HCT116 (cell line): ENCODE results near the gene KLHL17. TPM values are rescaled to one million over a fixed set of nuclear protein-coding genes. Genes with fewer than 3 reads are reported as not detected.
A peak's percentile ranks its signal among the peaks of the same experiment; 100 is the strongest.

Experiments used
- ATAC-seq: fragments of 200-7000 bp; cut with Tn5 transposase; 2 replicates; pipeline ENCODE4 v1.9.1; 2020; ENCODE audit warnings: mild to moderate bottlenecking, moderate library complexity
- BruUV-seq: library from RNA; stranded (reverse); fragments of 400-500 nt; replicated peaks from 2 replicates; lab custom pipeline; 2021; lab: Mats Ljungman, UMichigan
- CTCF ChIA-PET: fragments of 300-600 bp; sonication (Branson Sonifier 250); formaldehyde crosslinking; loops from one replicate; lab custom pipeline; 2021; ENCODE audit warnings: antibody characterized with exemption; lab: Charles Lee
- POLR2A ChIA-PET: fragments of 300-600, 350-600 bp; sonication (Branson Sonifier 250); formaldehyde crosslinking; loops from one replicate; lab custom pipeline; 2021; ENCODE audit warnings: antibody characterized with exemption; lab: Charles Lee
- RAD21 ChIA-PET, 2 experiments: fragments of 300-600 bp; sonication (Branson Sonifier 250); formaldehyde crosslinking; loops; one replicate each; lab custom pipeline; 2023; ENCODE audit warnings: low total read pairs in 2 of 2; ENCODE audit not compliant: uncharacterized antibody in 2 of 2, unreplicated experiment in 2 of 2, low non-redundant PET in 1 of 2; lab: Charles Lee
- DNase-seq: peaks from one replicate; pipeline ENCODE4 v3.0.0-alpha.2; 2010; ENCODE audit warnings: low read depth, low spot score
- H2AFZ ChIP-seq: fragments of 200-600 bp; shearing (Covaris generic), sonication (generic); 2 replicates; pipeline ENCODE4 v1.6.1; 2017; ENCODE audit warnings: low read depth, mixed run types, mixed read lengths, antibody characterized with exemption, low read length; ENCODE audit not compliant: poor library complexity, severe bottlenecking
- H3K27ac ChIP-seq: 2 replicates; pipeline ENCODE4 v1.5.1; 2012; ENCODE audit warnings: low read depth, low read length
- H3K27me3 ChIP-seq: fragments of 200-600 bp; sonication (generic); 2 replicates; pipeline ENCODE4 v1.6.1; 2016; ENCODE audit warnings: mixed run types, low read length, mixed read lengths; ENCODE audit not compliant: insufficient read depth
- H3K36me3 ChIP-seq, 2 experiments: fragments of 200-500 bp in 1 of 2; fragments of 200-600 bp in 1 of 2; sonication (Bioruptor generic) in 1 of 2; sonication (generic) in 1 of 2; 2 replicates each; pipeline versions ENCODE4 v1.5.1 to v1.6.1; 2014 to 2016; ENCODE audit warnings: low read length in 2 of 2, inconsistent platforms in 1 of 2, mixed read lengths in 1 of 2, mixed run types in 1 of 2; ENCODE audit not compliant: insufficient read depth in 2 of 2, control insufficient read depth in 1 of 2
- H3K4me1 ChIP-seq, 2 experiments: fragments of 200-600 bp in 1 of 2; sonication (generic) in 1 of 2; 2 replicates each; pipeline versions ENCODE4 v1.5.1 to v1.6.1; 2012 to 2017; ENCODE audit warnings: low read length in 2 of 2, inconsistent platforms in 1 of 2, mild to moderate bottlenecking in 1 of 2, mixed read lengths in 1 of 2, mixed run types in 1 of 2, moderate library complexity in 1 of 2; ENCODE audit not compliant: insufficient read depth in 2 of 2, control insufficient read depth in 1 of 2
- H3K4me2 ChIP-seq: fragments of 200-600 bp; sonication (generic); 2 replicates; pipeline ENCODE4 v1.6.1; 2017; ENCODE audit warnings: mixed run types, low read length, mixed read lengths
- H3K4me3 ChIP-seq, 2 experiments: fragments of 200-600 bp in 1 of 2; sonication (generic) in 1 of 2; replicated peaks in 1 of 2; 2 replicates each; pipeline ENCODE4 v1.5.1; 2011 to 2016; ENCODE audit warnings: low read length in 2 of 2, control low read depth in 1 of 2, low read depth in 1 of 2, mild to moderate bottlenecking in 1 of 2, mixed read lengths in 1 of 2, mixed run types in 1 of 2
- H3K79me2 ChIP-seq: fragments of 200-600 bp; sonication (generic); 2 replicates; pipeline ENCODE4 v1.6.1; 2017; ENCODE audit warnings: mild to moderate bottlenecking, mixed run types, low read length, moderate library complexity, mixed read lengths; ENCODE audit not compliant: insufficient read depth
- H3K9ac ChIP-seq: fragments of 200-600 bp; sonication (generic); 2 replicates; pipeline ENCODE4 v1.6.1; 2016; ENCODE audit warnings: low read length, mixed read lengths
- H3K9me2 ChIP-seq: fragments of 200-600 bp; sonication (generic), shearing (Covaris generic); 2 replicates; pipeline ENCODE4 v1.6.1; 2017; ENCODE audit warnings: mixed run types, mild to moderate bottlenecking, moderate library complexity; ENCODE audit not compliant: insufficient read depth
- H3K9me3 ChIP-seq, 2 experiments: fragments of 200-500 bp in 1 of 2; fragments of 200-600 bp in 1 of 2; sonication (Bioruptor generic) in 1 of 2; sonication (generic) in 1 of 2; 2 replicates each; pipeline ENCODE4 v1.6.1; 2014 to 2017; ENCODE audit warnings: low read length in 2 of 2, mixed read lengths in 2 of 2, inconsistent platforms in 1 of 2, low read depth in 1 of 2, mild to moderate bottlenecking in 1 of 2, mixed run types in 1 of 2, moderate library complexity in 1 of 2; ENCODE audit not compliant: control insufficient read depth in 1 of 2, insufficient read depth in 1 of 2
- H4K20me1 ChIP-seq: fragments of 200-600 bp; sonication (generic), shearing (Covaris generic); 2 replicates; pipeline ENCODE4 v1.6.1; 2017; ENCODE audit warnings: mixed run types, mild to moderate bottlenecking, moderate library complexity; ENCODE audit not compliant: insufficient read depth
- CBX3 ChIP-seq: IDR thresholded peaks from 2 replicates; pipeline ENCODE4 v1.6.1; 2012; ENCODE audit warnings: low read depth
- CEBPB ChIP-seq: IDR thresholded peaks from 2 replicates; pipeline ENCODE4 v1.6.1; 2012; ENCODE audit warnings: low read depth
- ELF1 ChIP-seq: IDR thresholded peaks from 2 replicates; pipeline ENCODE4 v1.6.1; 2012; ENCODE audit warnings: low read depth, borderline replicate concordance
- JUND ChIP-seq: IDR thresholded peaks from 2 replicates; pipeline ENCODE4 v1.6.1; 2012
- POLR2AphosphoS5 ChIP-seq: IDR thresholded peaks from 2 replicates; pipeline ENCODE4 v1.6.1; 2011; ENCODE audit warnings: mild to moderate bottlenecking, low read depth, low read length, moderate library complexity
- TCF7L2 ChIP-seq: IDR thresholded peaks from 2 replicates; pipeline ENCODE4 v1.7.0; 2011; ENCODE audit warnings: borderline replicate concordance, inconsistent platforms; ENCODE audit not compliant: insufficient read depth, insufficient read length; ENCODE audit errors: extremely low read depth
- ZFX ChIP-seq: fragments of 450-650 bp; IDR thresholded peaks from 2 replicates; pipeline ENCODE4 v1.6.1; 2017
- intact Hi-C: fragments of 100-400 bp; cut with micrococcal nuclease; formaldehyde crosslinking; loops from 2 replicates; pipeline ENCODE4 v1.10.0; 2022
- total RNA-seq: library from RNA; stranded (reverse); gene quantifications from one replicate; pipeline ENCODE4 v1.2.1, GENCODE V29; 2021; ENCODE audit not compliant: unreplicated experiment
- TF ChIP-seq, protein P1 (sequence below): IDR thresholded peaks from 2 replicates; pipeline ENCODE4 v1.6.1; 2011; ENCODE audit warnings: mild to moderate bottlenecking, low read length, moderate library complexity; ENCODE audit not compliant: insufficient replicate concordance; ENCODE audit errors: extremely low read depth
- TF ChIP-seq, protein P2 (sequence below): IDR thresholded peaks from 2 replicates; pipeline ENCODE4 v1.6.1; 2012; ENCODE audit warnings: low read depth

The KLHL17 gene
- total RNA-seq, 1 experiment from 2014 or later, result 100.0 TPM

DNA sequence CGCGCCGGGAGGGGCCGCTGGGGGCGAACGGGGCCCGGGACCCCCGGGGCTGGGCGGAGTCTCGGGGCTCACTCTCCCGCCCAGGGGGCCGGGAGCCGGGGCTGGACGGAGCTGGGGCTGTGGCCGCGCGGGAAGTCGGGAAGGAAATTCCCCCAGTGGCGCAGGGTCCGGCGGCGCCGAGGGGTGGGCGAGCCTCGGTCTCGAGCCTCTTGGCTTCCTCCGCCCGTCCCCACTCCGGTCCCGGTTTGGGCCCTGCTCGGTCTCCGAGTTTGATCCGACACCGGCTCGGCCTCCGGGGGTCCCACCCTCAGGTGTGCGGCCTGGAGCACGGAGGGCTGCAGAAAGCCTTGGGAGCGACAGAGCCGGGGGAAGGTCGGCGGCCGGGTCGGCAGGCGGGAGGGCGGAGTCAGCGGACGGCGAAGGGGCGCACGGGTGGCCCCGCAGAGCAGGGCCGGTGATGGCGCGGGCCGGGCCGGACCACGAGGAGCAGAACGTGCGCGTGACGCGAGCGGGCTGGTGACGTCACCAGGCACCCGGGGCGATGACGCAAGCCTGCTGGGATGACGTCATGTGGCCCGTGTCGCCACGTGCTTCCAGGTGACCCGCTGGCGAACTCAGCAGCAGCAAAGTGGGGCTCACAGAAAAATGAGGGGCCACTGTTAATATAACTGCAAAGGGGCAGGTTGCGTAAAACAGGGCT lies 40.1 kb downstream of the KLHL17 start:
- Histone ChIP-seq H3K4me1 (peaks cover 22 to 71% of the 10 kb centered on the region in 2 experiments), H3K27me3 (no peaks in the 10 kb centered on the region), H3K9ac (peak overlapping the region; percentile 100), H3K9me3 (no peaks in the 10 kb centered on the region), H2AFZ (no peak overlapping the region), H3K27ac (peak overlapping the region; percentile 99), H3K9me2 (no peaks in the 10 kb centered on the region), H4K20me1 (peaks cover 8% of the 10 kb centered on the region; the same call in 1 of the 2 replicates), H3K36me3 (no peaks in the 10 kb centered on the region), H3K79me2 (peaks cover 29% of the 10 kb centered on the region), H3K4me2 (peak overlapping the region; percentile 98), H3K4me3 (peak overlapping the region; percentile 64 to 83)
- DNase-seq (peak; percentile 87), ATAC-seq (peak; percentile 55)
- POLR2A ChIA-PET, result interaction anchor here (1.0 to 1.5 kb wide), 4 partner anchors 13 to 34 kb away, joined by 3 to 5 read pairs (median 3); partner anchors contain the start of genes ISG15 and PLEKHN1
- intact Hi-C loops, result loop anchor here (2.0 to 5.0 kb wide), 2 partner anchors 16 to 67 kb away; no protein-coding TSS in a partner anchor
- RAD21 ChIA-PET, result no interaction called here
- TF ChIP-seq CBX3 (no peak), TCF7L2 (peak; percentile 42), ZFX (peak; percentile 75), JUND (no peak), POLR2AphosphoS5 (peak; percentile 70), CEBPB (no peak), ELF1 (no peak)
- TF ChIP-seq, protein P1, sequence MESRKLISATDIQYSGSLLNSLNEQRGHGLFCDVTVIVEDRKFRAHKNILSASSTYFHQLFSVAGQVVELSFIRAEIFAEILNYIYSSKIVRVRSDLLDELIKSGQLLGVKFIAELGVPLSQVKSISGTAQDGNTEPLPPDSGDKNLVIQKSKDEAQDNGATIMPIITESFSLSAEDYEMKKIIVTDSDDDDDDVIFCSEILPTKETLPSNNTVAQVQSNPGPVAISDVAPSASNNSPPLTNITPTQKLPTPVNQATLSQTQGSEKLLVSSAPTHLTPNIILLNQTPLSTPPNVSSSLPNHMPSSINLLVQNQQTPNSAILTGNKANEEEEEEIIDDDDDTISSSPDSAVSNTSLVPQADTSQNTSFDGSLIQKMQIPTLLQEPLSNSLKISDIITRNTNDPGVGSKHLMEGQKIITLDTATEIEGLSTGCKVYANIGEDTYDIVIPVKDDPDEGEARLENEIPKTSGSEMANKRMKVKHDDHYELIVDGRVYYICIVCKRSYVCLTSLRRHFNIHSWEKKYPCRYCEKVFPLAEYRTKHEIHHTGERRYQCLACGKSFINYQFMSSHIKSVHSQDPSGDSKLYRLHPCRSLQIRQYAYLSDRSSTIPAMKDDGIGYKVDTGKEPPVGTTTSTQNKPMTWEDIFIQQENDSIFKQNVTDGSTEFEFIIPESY, result peak; percentile 25
- TF ChIP-seq, protein P2, sequence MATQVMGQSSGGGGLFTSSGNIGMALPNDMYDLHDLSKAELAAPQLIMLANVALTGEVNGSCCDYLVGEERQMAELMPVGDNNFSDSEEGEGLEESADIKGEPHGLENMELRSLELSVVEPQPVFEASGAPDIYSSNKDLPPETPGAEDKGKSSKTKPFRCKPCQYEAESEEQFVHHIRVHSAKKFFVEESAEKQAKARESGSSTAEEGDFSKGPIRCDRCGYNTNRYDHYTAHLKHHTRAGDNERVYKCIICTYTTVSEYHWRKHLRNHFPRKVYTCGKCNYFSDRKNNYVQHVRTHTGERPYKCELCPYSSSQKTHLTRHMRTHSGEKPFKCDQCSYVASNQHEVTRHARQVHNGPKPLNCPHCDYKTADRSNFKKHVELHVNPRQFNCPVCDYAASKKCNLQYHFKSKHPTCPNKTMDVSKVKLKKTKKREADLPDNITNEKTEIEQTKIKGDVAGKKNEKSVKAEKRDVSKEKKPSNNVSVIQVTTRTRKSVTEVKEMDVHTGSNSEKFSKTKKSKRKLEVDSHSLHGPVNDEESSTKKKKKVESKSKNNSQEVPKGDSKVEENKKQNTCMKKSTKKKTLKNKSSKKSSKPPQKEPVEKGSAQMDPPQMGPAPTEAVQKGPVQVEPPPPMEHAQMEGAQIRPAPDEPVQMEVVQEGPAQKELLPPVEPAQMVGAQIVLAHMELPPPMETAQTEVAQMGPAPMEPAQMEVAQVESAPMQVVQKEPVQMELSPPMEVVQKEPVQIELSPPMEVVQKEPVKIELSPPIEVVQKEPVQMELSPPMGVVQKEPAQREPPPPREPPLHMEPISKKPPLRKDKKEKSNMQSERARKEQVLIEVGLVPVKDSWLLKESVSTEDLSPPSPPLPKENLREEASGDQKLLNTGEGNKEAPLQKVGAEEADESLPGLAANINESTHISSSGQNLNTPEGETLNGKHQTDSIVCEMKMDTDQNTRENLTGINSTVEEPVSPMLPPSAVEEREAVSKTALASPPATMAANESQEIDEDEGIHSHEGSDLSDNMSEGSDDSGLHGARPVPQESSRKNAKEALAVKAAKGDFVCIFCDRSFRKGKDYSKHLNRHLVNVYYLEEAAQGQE, result no peak
- CTCF ChIA-PET, result interaction anchor here (1.0 to 4.0 kb wide), 3 partner anchors 13 to 64 kb away, joined by 5 to 26 read pairs (median 17); partner anchors contain the start of genes AGRN and ISG15
- no TSS peak for BruUV-seq
